HG03558 (cell line): ENCODE data around the gene OTUD3.
"Not testable (repeated sequence)": the region's sequence is repeated elsewhere in the genome, so short reads cannot be mapped to it uniquely, and the experiment has no call there.

ENCODE experiments used
- ATAC-seq: cut with Tn5 transposase; IDR thresholded peaks from one replicate; pipeline ENCODE4 v1.9.1; 2021; ENCODE audit warnings: moderate number of reproducible peaks; ENCODE audit not compliant: unreplicated experiment; ENCODE audit errors: extremely low read depth

The OTUD3 gene, protein sequence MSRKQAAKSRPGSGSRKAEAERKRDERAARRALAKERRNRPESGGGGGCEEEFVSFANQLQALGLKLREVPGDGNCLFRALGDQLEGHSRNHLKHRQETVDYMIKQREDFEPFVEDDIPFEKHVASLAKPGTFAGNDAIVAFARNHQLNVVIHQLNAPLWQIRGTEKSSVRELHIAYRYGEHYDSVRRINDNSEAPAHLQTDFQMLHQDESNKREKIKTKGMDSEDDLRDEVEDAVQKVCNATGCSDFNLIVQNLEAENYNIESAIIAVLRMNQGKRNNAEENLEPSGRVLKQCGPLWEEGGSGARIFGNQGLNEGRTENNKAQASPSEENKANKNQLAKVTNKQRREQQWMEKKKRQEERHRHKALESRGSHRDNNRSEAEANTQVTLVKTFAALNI

DNA sequence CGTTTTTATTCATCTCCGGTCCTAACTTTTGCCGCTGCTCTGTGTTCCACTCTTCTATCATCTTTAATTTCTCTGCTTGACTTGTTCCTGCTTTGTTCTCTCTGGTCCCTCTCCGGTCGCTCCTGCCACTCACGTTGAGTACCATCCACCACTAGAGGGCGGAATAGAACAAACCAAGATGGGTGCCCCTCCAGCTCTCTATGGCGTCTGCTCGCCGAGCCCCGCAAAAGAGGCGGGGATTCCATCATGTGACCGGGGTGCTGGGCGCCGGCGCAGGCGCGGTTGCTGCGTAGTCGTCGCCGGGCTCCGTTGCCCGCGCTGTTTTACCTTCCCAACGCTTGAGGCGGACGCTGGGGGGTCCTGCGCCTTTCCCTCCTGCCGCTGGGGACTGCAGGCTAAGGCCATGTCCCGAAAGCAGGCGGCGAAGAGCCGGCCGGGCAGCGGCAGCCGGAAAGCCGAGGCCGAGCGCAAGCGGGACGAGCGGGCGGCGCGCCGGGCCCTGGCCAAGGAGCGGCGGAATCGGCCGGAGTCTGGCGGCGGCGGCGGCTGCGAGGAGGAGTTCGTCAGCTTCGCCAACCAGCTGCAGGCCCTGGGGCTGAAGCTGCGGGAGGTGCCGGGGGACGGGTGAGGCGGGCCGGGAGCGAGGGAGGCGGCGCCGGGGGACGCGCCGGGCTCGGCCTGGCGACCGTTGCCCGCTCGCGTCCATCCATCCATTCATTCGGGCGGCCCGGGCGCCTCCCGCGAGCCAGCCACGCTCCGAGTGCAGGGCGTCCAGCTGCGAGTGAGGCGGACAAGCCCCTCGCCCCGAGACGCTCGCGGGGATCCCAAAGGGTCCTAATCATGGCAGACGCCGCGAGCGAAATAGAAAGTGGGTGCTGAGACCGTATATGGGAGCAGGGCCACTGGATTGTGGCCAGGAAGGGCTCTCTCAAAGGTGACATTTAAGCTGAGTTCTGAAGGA, at the start of gene OTUD3:
Gene OTUD3 (plus strand): TSS at position 285 of the 961 bp plus-strand sequence. CDS start 119 bp downstream, at position 404.
- ATAC-seq: peak; percentile 89

DNA sequence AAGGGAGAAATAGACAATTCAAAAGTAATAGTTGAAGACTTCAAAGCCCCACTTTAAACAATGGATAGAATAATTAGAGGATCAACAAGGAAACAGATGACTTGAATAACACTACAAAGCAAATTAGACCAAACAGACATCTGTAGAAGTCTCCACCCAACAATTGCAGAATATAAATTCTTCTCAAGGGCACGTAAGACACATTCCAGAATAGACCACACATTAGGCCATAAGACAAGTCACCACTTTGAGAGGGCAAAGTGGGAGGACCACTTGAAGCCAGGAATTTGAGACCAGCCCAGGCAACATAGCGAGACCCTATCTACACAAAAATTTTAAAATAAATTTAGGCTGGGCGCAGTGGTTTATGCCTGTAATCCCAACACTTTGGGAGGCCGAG, 46.6 kb upstream of the OTUD3 start:
- no peak for ATAC-seq

GRCh38 chr1:19837866-19838265, 44.3 kb upstream of the OTUD3 start:
- no peak for ATAC-seq

DNA sequence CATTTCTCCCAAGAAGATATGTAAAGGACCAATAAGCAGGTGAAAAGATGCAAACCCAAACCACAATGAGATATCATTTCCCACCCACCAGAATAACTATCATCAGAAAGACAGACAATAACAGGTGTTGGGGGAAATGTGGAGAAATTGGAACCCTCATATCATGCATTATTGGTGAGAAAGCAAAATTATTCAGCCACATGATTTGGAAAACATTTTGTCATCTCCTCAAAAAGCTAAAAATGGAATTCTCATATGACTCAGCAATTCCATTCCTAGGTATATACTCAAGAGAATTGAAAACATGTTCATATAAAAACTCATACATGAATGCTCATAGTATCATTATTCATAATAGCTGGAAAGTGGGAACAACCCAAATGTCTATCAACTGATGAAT, 42.0 kb upstream of the OTUD3 start:
- ATAC-seq: no peak

GRCh38 chr1:19844731-19845495, 37.3 kb upstream of the OTUD3 start:
- no peak for ATAC-seq

DNA sequence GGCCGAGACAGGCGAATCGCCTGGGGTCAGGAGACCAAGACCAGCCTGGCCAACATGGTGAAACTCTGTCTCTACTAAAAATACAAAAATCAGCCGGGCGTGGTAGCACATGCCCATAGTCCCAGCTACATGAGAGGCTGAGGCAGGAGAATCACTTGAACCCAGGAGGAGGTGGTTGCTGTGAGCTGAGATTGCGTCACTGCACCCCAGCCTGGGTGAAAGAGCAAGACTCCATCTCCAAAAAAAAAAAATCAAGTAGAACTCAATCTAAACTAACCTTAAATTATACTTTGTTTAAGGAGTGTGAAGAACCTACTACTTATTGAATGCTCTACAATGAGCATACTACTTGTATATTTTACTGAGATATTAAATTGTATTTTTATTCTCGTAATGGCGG, 36.6 kb upstream of the OTUD3 start:
- ATAC-seq: no peak

GRCh38 chr1:19846338-19846737, 35.9 kb upstream of the OTUD3 start:
- ATAC-seq: no peak

DNA sequence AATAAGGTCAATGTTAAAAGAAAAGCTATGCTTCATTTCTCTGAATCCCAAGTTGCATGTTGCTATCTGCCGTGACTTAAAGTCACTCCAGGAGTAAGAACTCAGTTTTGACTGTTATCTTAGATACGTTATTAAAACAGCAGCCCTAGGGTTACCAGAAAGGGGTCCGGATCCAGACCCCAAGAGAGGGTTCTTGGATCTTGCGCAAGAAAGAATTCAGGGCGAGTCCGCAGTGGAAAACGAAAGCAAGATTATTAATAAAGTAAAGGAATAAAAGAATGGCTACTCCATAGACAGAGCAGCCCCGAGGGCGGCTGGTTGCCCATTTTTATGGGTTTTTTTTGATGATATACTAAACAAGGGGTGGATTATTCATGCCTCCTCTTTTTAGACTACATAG, 34.9 kb upstream of the OTUD3 start:
- ATAC-seq: not testable (repeated sequence)

DNA sequence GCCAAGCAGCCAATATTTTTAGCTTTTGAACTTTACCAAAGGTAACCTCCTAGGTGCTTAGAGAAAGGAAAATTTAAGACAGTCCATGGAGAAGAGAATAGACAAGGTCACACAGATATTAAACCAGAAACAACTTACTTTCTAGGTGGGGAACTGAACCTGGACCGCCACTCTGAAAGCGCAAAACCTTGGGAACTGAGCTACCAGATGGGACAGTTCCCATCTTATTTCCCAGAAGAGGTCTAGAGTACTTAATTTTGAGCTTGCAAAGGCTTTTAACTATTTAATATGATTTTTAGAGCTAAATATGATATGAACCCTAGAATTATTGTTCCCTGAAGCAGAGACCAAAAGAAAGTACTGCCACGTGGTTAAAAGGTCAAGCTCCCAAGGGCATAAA, 32.9 kb upstream of the OTUD3 start:
- not testable (repeated sequence) for ATAC-seq

- no peak for ATAC-seq
Measured at GRCh38 chr1:19850214-19850613, 32.0 kb upstream of the OTUD3 start.

GRCh38 chr1:19852036-19852435, 30.2 kb upstream of the OTUD3 start:
- ATAC-seq: no peak

DNA sequence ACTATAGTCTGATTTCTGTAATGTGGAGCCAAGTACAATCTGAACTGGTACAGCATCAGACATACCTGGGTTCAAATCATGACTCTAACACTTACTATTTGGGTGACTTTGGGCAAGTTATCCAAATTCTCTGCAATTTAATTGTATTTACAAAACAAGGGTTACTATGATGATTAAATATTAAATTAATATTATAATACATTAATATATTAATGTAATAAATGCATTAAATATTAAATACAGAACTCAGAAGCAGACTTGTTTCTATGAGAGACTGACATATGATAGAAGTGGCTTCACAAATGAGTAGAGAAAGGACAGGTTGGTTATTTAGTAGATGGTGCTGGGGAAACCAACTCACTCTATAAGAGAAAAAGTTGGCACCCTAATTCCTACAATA, 27.3 kb upstream of the OTUD3 start:
- ATAC-seq: no peak

GRCh38 chr1:19858893-19859292, 23.3 kb upstream of the OTUD3 start:
- no peak for ATAC-seq

GRCh38 chr1:19859876-19860275, 22.3 kb upstream of the OTUD3 start:
- ATAC-seq: no peak

DNA sequence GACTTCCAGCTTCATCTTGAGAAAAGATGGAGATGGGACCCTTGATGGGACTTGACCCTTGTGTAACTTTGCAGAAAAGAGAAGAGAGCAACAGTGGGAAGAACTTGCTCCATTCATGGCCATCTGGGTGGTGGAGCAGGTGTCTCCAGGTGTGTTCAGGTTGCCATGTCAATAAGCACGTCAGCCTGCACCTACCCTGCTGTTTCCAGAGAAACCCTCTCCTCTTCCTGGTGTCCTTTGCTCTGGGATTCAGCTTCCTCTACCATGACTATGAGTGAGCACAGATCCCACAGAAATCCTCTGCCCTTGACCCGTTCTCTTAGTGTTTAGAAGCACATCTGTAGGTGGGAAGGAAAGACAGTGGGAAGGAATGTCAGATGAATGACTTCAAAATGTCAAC, 21.8 kb upstream of the OTUD3 start:
- no peak for ATAC-seq

DNA sequence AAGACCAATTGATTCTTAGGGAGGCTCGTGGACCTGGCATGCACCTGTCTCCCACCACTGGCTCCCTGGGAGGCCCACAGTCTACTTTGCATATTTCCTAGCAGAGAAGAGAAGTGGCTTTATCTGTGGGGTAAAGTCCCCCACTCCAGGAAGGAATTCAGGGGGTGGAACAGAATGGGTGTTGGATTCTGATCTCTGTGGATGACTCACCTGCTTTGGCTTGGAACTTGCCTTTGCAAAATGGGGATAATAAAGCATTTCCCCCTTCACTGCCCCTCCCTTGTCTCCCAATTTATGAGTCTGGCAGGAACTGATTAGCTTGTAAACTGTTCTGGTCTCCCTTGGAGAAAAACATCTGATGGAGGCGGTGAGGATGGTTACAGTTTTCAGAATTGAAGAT, 21.2 kb upstream of the OTUD3 start:
- no peak for ATAC-seq

GRCh38 chr1:19861842-19862530, 20.2 kb upstream of the OTUD3 start:
- ATAC-seq: no peak

DNA sequence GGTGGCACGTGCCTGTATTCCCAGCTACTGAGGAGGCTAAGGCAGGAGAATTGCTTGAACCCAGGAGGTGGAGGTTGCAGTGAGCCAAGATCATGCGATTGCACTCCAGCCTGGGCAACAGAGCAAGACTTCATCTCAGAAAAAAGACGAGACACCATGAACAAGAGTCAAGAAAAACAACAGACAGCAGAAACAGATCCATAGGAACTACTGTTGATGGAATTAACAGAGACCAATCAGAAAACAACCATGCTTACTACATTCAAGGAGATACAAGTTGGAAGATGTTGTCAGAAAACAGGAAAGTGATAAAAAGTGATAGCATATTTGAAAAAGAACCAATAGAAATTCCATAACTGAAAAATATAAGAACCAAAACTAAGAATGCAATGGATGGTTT, 19.3 kb upstream of the OTUD3 start:
- ATAC-seq: no peak

DNA sequence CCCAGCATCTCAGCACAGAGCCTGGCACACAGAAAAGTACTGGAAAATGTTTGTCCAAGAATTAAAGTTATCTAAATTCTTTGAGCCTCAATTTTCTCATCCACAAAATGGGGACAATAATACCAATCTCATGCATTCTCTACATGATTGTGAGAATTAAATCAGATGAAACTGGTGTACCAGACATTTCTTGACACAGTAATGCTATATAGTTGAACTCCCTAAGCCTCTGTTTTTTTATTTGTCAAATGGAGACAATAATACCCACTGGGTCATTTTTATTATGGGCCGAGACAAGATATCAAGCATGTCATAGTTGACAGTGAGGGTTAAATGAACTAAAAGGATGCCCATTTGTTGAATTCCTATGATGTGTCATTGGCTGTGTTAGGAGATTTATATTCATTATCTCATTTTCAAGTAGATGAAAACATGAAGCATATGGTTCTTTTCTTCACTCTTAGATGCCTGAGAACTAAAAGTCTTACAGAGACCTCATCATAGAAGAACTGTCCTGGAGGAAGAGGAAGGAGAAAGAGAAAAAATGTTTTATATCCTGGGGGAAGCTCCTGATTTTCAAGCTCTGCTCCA, 17.5 kb upstream of the OTUD3 start:
- no peak for ATAC-seq

- ATAC-seq: no peak
Measured at GRCh38 chr1:19866029-19866428, 16.2 kb upstream of the OTUD3 start.
